ENCODE measurements around the gene MSH5.

MSH5 gene

DNA sequence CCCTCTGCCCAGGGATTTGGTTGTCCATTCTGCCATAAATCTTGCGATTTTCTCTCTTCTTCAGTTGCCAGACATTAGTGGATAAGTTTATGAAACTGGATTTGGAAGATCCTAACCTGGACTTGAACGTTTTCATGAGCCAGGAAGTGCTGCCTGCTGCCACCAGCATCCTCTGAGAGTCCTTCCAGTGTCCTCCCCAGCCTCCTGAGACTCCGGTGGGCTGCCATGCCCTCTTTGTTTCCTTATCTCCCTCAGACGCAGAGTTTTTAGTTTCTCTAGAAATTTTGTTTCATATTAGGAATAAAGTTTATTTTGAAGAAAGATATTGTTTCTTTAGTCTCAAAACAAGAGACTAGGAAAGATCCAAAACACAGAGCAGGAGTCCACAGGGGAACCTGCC is 22.6 kb downstream of the MSH5 start, which contains the start of gene SAPCD1:
Gene SAPCD1 (plus strand): TSS at position 301 of the 400 bp plus-strand sequence. CDS start 399 bp downstream, outside the sequence.
- DNase-seq: no peak

DNA sequence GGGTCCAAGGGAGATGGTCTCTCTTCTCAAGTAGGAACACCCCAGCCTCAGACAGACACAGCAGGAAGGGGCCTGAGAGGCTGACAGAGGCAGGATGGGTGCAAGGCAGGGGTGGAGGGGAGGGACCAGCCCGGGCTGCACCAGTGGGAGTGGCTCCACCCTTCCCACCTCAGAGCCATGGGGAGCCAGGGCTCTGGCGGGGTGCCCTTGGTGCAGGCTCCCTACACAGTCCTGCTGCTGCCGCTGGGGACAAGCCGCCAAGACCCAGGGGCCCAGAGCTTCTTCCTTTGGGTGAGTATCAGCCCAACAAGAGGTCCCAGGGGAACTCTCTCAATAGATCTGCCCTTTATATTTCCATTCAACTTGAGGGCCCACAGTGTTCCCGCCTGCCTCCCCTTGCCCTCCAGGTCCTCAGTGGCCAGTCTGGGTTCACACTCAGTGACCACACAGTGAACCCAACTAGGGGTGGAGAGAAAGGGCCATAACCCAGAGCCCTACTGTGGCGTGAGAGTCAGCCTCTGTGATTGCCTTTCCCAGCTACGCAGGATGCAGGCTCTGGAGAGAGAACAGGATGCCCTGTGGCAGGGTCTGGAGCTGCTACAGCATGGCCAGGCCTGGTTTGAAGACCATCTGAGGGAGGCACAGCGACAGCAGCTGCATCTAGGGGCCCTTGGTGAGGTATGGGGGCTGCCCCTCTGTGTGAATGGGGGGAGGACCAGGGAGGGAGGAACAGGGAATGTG is 23.2 kb downstream of the MSH5 start:
- no peak for DNase-seq

DNA sequence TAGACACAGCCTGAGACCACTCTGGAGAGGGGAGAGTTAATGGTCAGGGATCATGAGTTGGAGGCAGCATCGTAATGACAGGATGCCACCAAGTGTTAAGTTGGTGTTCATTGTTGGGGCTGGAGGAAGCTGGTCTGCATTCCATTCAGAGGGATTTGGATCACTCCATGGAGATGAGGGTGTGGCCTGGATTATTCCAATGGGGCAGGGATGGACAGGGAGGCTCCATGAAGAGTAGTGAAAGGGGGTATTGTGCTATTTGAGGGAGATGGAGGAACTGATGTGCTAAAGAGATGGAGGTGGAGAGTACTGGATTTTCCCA is 23.8 kb downstream of the MSH5 start:
- DNase-seq: no peak

DNA sequence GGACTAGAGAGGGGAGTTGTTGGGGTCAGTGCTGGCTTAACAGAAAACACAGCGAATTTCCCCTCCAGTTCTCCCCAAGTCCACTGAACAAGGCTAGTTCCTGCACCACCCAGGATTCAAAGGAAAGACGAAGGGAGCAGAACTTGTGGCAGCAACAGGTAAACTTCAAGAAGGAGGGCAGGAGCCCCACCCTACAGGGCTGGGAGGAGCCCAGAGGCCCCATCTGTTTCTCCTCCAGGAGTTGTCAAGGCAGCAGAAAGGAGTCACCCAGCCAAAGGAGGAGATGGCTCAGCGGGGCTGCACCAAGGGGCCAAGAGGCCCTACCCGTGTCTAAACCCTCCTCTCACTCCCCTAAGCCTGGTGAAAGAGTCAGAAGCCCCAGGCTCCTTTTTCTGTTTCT is 24.4 kb downstream of the MSH5 start:
- no peak for DNase-seq

DNA sequence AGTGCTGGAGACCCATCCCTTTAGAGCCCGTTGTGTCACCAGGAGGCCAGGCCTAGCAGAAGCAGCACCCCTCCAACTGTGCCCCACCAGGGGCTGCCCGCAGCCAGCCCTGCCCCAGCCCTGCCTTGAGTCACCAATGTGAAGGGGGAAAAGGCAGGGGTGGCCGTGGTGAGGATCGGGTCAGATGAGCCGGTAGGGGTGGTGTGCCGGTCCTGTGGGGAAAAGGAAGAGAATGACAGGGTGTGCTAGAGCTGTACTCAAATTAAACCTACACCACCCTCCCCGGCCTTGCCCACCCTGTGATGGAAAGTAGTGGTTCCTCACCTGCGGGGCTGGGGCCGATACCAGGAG is 25.7 kb downstream of the MSH5 start:
- DNase-seq: no peak

DNA sequence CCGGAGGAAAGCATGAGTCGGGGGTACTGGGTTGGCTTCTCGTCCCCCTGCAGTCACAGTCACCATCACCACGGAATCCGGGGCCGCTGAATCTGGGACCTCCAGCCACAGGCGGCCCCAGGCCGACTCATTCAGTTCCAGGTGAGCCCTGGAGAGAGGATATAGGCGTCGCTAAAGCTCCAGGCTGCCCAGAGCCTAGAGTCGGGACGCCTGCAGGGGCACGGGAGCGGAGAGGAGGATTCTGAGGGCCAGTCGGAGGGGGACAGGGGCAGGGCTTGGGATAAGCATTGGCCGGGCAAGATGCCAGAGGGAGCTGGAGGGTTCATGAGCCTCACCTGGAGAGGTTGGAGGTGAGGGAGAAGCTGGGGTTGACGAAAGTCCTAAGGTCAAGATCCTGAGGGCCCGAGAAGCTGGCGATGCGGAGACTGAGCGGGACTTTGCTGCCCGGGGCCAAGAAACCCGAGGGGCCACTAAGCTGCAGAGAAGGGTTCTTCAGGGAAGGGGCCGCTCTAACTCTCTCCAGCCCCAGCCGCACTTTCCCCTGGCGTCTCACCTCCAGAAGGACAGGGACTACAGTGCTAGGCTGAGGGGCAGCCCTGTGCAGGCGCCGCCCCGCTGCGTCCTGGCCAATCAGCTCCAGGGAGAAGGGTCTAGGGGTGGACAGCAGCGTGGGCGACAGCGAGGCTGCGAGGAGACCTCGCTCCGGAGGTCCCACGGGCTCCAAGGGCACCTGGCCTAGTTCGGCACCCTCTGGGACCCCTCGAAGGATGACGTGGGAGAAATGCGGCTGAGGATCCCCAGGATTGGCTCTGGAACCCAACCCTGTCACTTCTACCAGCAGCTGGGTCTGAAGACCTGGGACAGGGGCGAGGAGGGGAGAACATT is 26.3 kb downstream of the MSH5 start:
- DNase-seq: no peak

DNA sequence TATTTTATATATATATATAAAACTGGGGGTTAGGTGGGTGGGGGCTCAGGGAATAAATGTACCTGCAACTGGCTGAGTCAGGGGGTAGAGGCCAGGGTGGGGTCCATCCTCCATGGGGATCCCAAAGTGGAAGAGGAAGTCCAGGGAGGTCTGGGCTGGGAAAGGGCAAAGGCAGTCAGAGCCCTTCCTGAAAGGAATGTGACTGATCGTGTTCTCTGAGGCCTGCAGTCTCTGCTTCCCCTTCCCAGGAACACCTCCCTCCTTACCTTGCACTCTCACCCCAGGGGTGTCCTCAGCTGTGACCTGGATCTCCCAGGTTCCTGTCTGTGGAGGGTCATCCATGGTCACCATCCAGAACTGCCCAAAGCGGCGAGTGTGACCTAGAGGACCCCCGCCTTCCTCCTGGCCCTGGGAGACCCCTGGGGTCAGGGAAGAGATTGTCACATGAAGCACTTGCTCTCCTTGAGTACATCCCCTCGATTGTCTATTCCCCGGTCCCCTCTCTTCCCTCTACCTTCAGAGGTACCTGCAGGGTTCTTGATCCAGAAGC is 27.4 kb downstream of the MSH5 start:
- DNase-seq: no peak

DNA sequence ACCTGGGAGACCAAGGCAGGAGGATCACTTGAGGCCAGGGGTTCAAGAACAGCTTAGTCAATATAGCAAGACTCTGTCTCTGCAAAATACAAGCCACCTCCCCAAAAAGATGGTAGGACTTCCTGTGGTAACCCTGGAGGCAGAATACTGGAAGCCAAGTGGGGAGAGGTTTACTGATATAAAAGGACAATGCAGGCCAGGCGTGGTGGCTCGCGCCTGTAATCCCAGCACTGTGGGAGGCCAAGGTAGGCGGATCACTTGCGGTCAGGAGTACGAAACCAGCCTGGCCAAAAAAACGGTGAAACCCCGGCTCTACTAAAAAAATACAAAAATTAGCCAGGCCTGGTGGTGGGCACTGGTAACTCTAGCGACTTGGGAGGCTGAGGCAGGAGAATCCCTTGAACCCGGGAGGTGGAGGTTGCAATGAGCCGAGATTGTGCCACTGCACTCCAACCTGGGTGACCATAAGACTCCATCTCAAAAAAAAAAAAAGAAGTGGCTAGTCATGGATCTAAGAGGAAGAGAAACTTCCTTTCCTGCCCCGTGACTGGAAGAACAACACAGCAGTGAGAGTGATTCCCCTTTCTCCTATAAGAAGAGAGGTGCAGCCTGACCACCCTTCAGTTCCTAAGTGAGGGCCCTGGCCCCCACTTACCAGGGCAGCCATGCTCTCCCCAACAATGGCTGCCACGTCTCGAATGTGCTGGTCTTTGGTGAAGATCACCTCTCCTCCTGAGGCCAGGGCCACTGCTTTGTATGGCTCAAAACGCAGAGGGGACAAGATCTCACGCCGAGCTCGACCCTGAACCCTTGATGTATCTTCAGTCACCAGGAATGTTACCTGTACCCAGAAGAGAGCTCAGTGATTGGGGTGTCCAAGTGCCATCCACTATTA is 28.8 kb downstream of the MSH5 start:
- DNase-seq: no peak

DNA sequence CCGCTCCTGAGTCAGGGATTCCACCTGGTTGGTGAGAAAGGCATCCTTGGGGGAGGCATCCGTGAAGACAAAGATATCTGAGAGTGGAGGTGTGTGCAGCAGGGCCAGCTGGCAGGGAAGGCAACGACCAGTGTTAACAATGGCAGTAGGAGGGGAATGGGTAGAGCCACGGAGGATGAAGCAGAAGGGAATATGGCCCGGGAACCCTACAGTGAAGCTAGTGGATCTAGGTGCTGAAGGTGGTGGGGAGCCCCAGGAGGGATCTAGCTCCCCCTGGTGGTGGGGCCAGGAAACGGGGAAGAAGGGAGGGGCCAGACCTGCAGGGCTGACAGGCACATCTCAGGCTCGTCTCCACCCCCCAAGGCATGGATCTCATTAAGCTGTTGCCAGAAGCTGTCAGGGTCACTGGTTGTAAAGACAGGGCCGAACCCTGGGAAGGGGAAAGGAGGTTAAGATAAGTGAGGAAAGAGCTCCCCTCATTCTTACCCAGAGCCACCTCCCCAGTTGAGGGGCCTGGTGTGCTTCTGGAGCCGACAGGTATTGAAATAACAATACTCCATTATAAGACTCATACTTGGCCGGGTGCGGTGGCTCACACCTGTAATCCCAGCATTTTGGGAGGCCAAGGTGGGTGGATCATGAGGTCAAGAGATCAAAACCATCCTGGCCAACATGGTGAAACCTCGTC is 30.0 kb downstream of the MSH5 start:
- DNase-seq: no peak

DNA sequence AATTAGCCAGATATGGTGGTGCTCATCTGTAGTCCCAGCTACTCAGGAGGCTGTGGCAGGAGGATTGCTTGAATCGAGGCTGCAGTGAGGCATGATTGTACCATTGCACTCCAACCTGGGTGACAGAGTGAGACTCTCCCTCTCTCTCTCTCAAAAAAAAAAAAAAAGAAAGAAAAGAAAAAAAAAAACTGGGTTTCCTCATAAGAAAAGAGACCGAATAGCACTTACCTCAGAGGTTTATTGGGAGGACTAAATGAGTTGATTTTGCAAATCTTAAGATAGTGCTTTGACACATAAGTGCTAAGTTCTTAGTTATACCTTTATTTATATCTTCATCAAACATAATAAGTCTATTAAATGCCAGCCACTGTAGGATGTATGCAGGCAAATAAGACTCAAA is 31.1 kb downstream of the MSH5 start:
- DNase-seq: no peak

DNA sequence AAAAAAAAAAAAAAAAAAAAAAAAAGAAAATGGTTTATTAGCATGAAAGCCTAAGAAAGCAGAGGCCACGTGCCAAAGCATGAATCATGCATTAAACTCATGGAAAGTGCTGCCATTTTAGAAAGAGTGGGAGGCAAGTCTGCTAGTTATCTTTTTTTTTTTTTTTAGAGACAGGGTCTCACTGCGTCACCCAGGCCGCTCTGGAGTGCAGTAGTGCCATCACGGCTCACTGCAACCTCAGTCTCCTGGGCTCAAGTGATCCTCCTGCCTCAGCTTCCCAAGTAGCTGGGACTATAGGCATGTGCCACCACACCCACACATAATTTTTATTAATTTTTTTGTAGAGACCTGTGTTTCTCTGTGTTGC is 32.2 kb downstream of the MSH5 start:
- DNase-seq: no peak

DNA sequence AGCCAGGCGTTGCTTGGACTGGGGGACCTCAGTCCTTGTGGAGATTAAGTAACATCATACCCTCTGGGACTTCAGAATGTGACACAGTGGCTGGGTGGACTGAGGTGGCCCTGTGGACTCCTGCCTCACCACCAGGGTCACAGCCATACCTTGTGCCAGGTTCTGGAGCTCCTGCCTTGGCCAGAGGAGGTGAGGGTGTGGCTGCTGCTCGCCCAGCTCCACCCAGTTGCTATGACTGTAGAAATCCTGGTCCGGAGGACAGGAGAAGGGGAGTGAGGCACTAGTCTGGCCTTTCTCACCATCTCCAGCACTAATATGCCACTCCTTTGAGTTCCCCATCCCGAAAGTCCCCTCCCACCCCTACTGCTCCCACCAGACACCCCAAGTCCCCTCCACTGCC is 35.4 kb downstream of the MSH5 start:
- DNase-seq: no peak

DNA sequence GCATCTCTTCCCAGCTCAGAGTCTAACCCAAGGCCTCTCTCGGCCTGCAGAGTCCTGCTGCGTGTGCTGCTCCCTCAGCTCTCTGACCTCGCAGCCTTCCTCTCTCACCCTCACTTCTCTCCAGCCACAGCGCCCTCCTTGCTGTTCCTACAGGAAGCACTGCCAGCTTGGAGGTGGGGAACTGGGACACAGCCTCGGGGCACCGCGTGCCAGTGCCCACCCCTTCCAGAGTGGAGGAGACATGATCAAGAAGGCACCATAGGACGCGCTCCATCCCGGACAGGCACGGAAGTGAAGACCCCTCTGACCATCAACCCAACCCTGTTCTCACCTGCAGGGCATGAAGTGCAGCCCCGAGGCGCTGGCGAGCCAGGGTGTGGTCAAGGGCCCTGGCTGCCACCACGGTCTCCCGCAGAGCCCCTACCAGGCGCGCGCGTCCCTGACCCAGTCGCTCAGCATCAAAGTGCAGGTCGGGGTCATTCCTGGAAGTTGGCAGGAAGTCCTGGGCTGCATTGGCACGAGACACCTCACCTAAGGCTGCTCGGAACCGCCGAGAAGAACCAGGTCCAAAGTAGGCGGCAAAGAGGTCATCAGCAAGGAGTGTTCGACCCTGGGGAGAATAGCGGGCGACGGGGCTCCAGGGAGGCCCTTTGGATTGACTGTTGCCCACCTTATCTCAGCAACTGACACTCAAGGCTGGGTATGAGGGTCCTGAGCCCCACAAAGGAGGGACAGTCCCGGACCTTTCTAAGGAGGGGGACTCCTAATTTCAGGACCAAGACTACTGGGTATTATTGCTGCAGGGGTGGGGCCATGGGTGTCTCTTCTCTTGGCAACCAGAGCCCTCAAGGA is 36.1 kb downstream of the MSH5 start:
- no peak for DNase-seq

DNA sequence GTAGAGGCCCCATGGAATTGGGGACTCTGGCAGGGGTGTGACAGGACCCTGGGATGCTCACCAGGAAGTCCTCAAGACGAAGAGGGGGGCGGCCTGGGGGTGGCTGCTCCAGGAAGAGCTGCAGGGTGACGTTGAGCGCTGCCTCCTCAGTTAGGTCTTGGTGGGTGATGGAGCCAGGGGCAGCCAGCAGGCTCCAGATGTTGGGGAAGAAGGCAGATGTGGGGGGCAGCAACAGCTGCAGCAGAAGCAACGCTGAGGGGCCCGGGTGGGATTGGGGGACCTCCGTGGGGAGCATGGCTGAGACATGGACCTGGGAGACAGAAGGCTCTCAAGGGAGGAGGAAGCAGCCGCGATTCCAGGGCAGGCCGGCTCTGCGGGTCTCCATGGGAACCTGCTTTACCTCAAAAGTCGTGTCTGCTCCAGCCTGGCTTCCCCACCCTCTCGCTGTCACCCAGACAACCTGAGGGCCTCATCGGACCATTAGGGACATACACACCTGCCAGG is 36.7 kb downstream of the MSH5 start:
- DNase-seq: no peak

DNA sequence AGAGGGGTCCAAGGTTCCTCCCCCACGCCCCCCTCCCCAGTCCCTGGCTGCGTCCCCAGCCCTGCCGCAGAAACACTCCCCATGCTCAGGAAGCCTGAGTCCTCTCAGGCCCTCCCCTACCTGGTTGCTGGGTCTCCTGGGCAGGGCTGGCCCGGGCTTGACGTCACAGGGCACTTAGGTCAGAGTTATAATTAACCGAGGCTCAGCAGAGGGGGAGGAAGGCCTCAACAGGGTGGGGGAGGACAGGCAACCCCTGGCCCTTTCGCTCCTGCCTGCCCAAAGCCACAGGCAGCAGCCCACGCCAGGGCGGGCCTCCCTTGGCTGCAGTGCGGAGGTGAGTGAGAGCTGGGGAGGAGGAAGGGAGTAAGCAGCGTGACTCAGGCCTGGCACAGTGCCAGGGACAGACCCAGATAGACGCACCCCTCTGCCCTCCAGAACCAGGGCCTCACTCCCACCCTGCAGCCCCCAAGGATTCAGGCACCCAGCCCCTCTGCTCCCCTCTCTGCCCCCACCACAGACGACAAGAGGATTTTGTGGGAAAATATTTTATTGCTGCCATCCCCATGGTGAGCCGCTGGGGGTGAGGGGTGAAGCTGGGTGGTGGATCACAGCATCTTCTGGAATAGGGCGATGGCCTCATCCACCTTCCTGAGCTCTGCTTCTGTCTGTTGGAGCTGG is 37.3 kb downstream of the MSH5 start, which contains the start of gene VWA7:
Gene VWA7 (minus strand): TSS at position 340 of the 678 bp plus-strand sequence. CDS start 549 bp downstream, outside the sequence.
- DNase-seq: peak; percentile 67

DNA sequence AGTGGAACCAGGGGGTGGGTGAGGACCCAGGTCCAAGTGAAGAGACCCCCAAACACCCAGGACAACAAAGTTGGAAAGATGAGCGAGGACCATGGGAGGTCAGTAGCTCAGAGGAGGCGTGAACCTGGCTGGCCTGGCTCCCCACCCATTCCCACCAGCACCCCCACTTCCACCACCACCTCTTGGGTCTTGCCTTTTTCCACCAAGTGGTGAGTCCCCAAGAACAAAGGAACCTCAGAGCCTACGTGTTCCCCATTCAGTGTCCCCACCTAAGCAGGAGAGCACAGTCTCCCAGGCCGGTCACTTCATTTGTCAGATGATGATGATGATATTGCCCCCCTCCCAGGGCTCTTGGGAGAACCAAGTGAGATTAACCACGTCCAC is 37.9 kb downstream of the MSH5 start:
- no peak for DNase-seq

DNA sequence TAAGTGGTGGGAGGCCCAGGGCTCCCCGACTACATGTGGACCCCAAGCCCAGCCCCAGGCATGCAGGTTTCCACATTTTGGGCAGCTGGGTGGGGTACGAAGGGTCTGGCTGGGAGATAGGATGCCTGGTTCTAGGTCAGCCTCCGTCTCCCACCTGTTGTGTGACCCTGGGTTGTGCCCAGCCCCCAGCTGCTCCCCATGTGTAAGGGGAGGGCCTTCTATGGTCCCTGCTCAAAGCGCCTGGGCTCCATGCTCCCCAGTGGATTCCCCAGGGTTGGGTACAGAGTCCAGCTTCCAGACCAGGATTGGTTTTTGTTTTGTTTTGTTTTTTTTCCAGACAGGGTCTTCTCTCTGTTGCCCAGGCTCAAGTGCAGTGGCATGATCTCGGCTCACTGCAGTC is 38.4 kb downstream of the MSH5 start:
- no peak for DNase-seq

DNA sequence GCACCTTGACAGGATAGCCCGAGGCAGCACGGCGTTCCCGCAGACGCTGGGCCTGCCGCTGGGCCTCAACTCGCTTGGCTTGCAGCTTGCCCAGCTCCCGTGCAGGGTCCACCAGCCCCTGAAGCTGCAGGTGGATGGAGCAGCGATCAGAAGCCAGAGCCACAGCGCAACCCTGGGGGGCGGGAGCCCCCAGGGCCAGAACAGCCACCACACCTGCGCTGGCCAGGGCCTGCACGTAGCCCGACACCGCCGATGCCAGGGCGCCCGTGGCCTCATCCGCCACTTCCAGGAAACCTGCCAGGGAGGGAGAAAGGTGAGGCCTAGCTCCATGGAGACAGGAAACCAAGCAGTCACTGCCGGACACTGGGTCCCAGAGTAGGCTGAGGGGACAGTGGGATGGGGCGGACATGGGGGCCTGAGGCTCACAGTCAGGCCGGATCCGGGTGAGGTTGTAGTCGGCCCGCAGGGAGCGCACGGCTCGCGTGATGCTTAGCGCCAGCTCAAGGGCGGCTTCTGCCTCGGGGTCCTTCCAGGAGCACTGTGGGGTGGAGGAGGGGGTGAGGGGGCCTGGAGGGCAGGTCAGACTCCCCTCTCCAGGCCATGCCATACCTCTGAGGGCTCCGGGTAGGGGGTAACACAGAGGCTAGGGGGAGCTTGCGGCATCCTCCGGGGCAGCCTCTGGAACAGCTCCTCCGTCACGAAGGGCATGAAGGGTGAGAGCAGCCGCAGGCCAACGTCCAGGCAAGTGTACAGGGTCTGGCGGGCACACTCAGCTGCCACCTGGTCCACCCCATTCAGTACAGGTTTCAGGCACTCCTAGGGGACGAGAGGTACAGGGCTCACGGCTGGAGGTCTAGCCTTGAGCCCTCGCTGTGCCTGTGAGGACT is 39.4 kb downstream of the MSH5 start:
- DNase-seq: no peak

DNA sequence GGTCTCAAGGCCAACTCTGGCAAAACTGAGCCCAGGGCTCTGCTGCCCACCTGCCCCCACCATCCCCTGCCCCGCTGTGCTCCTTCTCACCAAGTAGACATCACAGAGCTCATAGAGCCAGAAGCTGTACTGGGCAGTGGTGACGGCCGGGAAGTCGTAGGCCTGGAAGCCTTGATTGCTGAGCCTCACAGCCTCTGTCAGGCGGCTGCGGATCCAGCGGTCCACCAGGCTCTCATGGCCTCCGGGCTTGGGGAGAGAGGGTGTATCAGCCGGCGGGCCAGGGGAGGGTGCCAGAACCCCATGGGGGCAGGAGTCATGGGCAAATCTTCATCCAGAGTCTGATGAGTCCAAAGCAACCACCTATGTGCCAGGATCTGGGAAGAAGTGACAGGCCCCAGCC is 40.1 kb downstream of the MSH5 start:
- DNase-seq: no peak

Data from right forelimb (tissue), 1 donor.